Neural cell (in vitro differentiated cells): ENCODE measurements around the gene UBL3. TPM values are rescaled to one million over a fixed set of nuclear protein-coding genes. Genes with fewer than 3 reads are reported as not detected.

Experiments used
- H2AFZ ChIP-seq: fragments of 200-600, 300-800 bp; sonication (generic), shearing (Covaris generic); 2 replicates; pipeline ENCODE4 v1.6.0; 2014; ENCODE audit warnings: low read depth, mild to moderate bottlenecking, antibody characterized with exemption, low read length, moderate library complexity
- H3F3A ChIP-seq: fragments of 200-600 bp; shearing (Covaris generic); 2 replicates; pipeline ENCODE4 v1.6.1; 2016; ENCODE audit warnings: mild to moderate bottlenecking, moderate library complexity, mixed read lengths, antibody characterized with exemption, low read length; ENCODE audit not compliant: insufficient read depth, poor library complexity, severe bottlenecking
- H3K27ac ChIP-seq: fragments of 200-600, 300-800 bp; sonication (generic), shearing (Covaris generic); 2 replicates; pipeline ENCODE4 v1.5.1; 2014; ENCODE audit warnings: mild to moderate bottlenecking, low read length, moderate library complexity
- H3K27me3 ChIP-seq: fragments of 300-800, 200-600 bp; sonication (generic), shearing (Covaris generic); 2 replicates; pipeline ENCODE4 v1.6.0; 2014; ENCODE audit warnings: mild to moderate bottlenecking, low read depth, low read length, moderate library complexity; ENCODE audit not compliant: insufficient read depth
- H3K36me3 ChIP-seq: fragments of 300-800, 200-600 bp; sonication (generic), shearing (Covaris generic); 2 replicates; pipeline ENCODE4 v1.5.1; 2014; ENCODE audit warnings: mild to moderate bottlenecking, antibody characterized with exemption, low read length, moderate library complexity; ENCODE audit not compliant: insufficient read depth
- H3K4me2 ChIP-seq: fragments of 300-800, 200-600 bp; sonication (generic), shearing (Covaris generic); 2 replicates; pipeline ENCODE4 v1.6.0; 2014; ENCODE audit warnings: mild to moderate bottlenecking, low read length
- H3K4me3 ChIP-seq: fragments of 300-800, 200-600 bp; sonication (generic), shearing (Covaris generic); 2 replicates; pipeline ENCODE4 v1.5.1; 2014; ENCODE audit warnings: mild to moderate bottlenecking, low read length, moderate library complexity
- H3K79me2 ChIP-seq: fragments of 200-600 bp; shearing (Covaris generic); replicated peaks from 2 replicates; pipeline ENCODE4 v1.6.0; 2014; ENCODE audit warnings: mild to moderate bottlenecking, low read length, moderate library complexity; ENCODE audit not compliant: insufficient read depth
- H3K9ac ChIP-seq: fragments of 300-800, 200-600 bp; sonication (generic), shearing (Covaris generic); 2 replicates; pipeline ENCODE4 v1.6.1; 2016; ENCODE audit warnings: mild to moderate bottlenecking, low read length, mixed read lengths
- H3K9me2 ChIP-seq: fragments of 200-600 bp; shearing (Covaris generic); 2 replicates; pipeline ENCODE4 v1.6.1; 2016; ENCODE audit warnings: mild to moderate bottlenecking, low read length, mixed read lengths; ENCODE audit not compliant: insufficient read depth
- H3K9me3 ChIP-seq: fragments of 200-600, 300-800 bp; sonication (generic), shearing (Covaris generic); 2 replicates; pipeline ENCODE4 v1.6.1; 2016; ENCODE audit warnings: mild to moderate bottlenecking, mixed run types, low read length, moderate library complexity, mixed read lengths
- H4K20me1 ChIP-seq: fragments of 200-600 bp; shearing (Covaris generic); 2 replicates; pipeline ENCODE4 v1.6.1; 2016; ENCODE audit warnings: mild to moderate bottlenecking, mixed run types; ENCODE audit not compliant: insufficient read depth
- EP300 ChIP-seq: fragments of 450-650 bp; conservative IDR thresholded peaks from 2 replicates; pipeline ENCODE4 v1.6.1; 2014; ENCODE audit warnings: antibody characterized with exemption, mild to moderate bottlenecking, moderate library complexity; ENCODE audit not compliant: poor library complexity, severe bottlenecking
- EZH2 ChIP-seq: fragments of 200-600, 300-800 bp; shearing (Covaris generic), sonication (generic); IDR thresholded peaks from 2 replicates; pipeline ENCODE4 v1.6.1; 2014; ENCODE audit warnings: antibody characterized with exemption, low read length, borderline replicate concordance, mild to moderate bottlenecking; ENCODE audit not compliant: insufficient read depth, poor library complexity, severe bottlenecking
- MXI1 ChIP-seq: fragments of 450-650 bp; conservative IDR thresholded peaks from 2 replicates; pipeline ENCODE4 v1.6.1; 2014; ENCODE audit warnings: antibody characterized with exemption, mild to moderate bottlenecking; ENCODE audit not compliant: poor library complexity, severe bottlenecking
- POLR2AphosphoS5 ChIP-seq: IDR thresholded peaks from 2 replicates; pipeline ENCODE4 v1.6.1; 2012
- RAD21 ChIP-seq: fragments of 450-650 bp; conservative IDR thresholded peaks from 2 replicates; pipeline ENCODE4 v1.6.1; 2014; ENCODE audit warnings: antibody characterized with exemption, mild to moderate bottlenecking, moderate library complexity
- SMC3 ChIP-seq: fragments of 450-650 bp; conservative IDR thresholded peaks from 2 replicates; pipeline ENCODE4 v1.6.1; 2014; ENCODE audit warnings: antibody characterized with exemption, mild to moderate bottlenecking, moderate library complexity; ENCODE audit not compliant: poor library complexity
- TAF1 ChIP-seq: IDR thresholded peaks from 2 replicates; pipeline ENCODE4 v1.6.1; 2012; ENCODE audit warnings: low read depth
- polyA plus RNA-seq: library from polyadenylated mRNA; depleted of rRNA; stranded (reverse); fragments of >200 nt; gene quantifications from 2 replicates; pipeline ENCODE4 v1.2.3, GENCODE V29; 2014
- TF ChIP-seq, protein P1 (sequence below): fragments of 450-650 bp; IDR thresholded peaks from 2 replicates; pipeline ENCODE4 v1.5.1; 2014; ENCODE audit warnings: antibody characterized with exemption, mild to moderate bottlenecking, moderate library complexity; ENCODE audit not compliant: poor library complexity, severe bottlenecking
- TF ChIP-seq, protein P2 (sequence below): IDR thresholded peaks from 2 replicates; pipeline ENCODE4 v1.6.1; 2012; ENCODE audit warnings: borderline replicate concordance

Gene UBL3
- polyA plus RNA-seq, 1 donor from 2014 or later: 35.8 TPM

DNA sequence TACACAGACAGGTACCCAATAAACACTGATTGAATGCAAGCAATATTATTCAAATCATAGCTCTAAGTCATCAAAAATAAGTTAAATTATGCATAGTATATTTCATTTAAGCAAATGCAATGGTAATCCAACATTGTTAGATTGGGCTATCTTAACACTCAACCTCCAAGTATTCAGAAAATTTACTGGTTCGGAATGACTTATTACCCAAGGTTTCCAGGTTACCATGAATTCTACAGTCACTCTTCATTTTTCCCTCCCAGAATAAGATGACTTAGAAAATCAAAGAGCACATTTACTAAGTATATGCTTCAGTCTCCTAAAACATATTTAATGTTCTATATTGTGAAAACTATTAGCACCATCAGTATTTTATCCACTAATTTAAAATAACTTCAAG, 6.0 kb downstream of the UBL3 start:
- H3F3A ChIP-seq: peaks cover 4% of the 10 kb centered on the region
- H3K79me2 ChIP-seq: peaks cover 90% of the 10 kb centered on the region
- no peak overlapping the region for H2AFZ ChIP-seq
- H3K9me2 ChIP-seq: no peaks in the 10 kb centered on the region
- no peak overlapping the region for H3K4me3 ChIP-seq
- TF ChIP-seq, protein P1, sequence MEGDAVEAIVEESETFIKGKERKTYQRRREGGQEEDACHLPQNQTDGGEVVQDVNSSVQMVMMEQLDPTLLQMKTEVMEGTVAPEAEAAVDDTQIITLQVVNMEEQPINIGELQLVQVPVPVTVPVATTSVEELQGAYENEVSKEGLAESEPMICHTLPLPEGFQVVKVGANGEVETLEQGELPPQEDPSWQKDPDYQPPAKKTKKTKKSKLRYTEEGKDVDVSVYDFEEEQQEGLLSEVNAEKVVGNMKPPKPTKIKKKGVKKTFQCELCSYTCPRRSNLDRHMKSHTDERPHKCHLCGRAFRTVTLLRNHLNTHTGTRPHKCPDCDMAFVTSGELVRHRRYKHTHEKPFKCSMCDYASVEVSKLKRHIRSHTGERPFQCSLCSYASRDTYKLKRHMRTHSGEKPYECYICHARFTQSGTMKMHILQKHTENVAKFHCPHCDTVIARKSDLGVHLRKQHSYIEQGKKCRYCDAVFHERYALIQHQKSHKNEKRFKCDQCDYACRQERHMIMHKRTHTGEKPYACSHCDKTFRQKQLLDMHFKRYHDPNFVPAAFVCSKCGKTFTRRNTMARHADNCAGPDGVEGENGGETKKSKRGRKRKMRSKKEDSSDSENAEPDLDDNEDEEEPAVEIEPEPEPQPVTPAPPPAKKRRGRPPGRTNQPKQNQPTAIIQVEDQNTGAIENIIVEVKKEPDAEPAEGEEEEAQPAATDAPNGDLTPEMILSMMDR: no peak
- TF ChIP-seq MXI1: no peak
- TF ChIP-seq POLR2AphosphoS5: no peak
- TF ChIP-seq TAF1: no peak
- TF ChIP-seq, protein P2, sequence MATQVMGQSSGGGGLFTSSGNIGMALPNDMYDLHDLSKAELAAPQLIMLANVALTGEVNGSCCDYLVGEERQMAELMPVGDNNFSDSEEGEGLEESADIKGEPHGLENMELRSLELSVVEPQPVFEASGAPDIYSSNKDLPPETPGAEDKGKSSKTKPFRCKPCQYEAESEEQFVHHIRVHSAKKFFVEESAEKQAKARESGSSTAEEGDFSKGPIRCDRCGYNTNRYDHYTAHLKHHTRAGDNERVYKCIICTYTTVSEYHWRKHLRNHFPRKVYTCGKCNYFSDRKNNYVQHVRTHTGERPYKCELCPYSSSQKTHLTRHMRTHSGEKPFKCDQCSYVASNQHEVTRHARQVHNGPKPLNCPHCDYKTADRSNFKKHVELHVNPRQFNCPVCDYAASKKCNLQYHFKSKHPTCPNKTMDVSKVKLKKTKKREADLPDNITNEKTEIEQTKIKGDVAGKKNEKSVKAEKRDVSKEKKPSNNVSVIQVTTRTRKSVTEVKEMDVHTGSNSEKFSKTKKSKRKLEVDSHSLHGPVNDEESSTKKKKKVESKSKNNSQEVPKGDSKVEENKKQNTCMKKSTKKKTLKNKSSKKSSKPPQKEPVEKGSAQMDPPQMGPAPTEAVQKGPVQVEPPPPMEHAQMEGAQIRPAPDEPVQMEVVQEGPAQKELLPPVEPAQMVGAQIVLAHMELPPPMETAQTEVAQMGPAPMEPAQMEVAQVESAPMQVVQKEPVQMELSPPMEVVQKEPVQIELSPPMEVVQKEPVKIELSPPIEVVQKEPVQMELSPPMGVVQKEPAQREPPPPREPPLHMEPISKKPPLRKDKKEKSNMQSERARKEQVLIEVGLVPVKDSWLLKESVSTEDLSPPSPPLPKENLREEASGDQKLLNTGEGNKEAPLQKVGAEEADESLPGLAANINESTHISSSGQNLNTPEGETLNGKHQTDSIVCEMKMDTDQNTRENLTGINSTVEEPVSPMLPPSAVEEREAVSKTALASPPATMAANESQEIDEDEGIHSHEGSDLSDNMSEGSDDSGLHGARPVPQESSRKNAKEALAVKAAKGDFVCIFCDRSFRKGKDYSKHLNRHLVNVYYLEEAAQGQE: no peak
- no peak for TF ChIP-seq EP300
- TF ChIP-seq SMC3: no peak
- no peak overlapping the region for H3K9ac ChIP-seq
- no peak overlapping the region for H3K27ac ChIP-seq
- H3K36me3 ChIP-seq: no peaks in the 10 kb centered on the region
- no peaks in the 10 kb centered on the region for H3K27me3 ChIP-seq
- H3K4me2 ChIP-seq: no peak overlapping the region
- no peaks in the 10 kb centered on the region for H4K20me1 ChIP-seq
- no peaks in the 10 kb centered on the region for H3K9me3 ChIP-seq

DNA sequence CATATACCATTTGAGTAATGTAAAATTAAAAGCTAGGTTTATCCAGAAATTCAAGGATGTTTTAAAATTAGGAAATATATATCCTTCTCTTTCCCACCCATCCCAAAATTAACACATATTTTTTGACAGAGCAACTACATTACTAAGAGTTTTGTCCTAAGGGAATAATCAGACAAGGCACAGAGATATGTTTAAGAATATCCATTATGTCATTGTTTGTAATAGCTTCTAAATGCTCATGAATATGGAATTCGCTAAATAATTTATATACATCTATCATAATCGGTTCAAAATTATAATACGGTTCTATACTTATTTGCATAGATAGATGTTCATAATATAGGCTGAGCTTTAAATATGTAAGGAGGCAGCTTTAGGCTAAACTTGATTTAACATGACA, 9.8 kb downstream of the UBL3 start:
- H3K36me3 ChIP-seq: no peaks in the 10 kb centered on the region
- no peak overlapping the region for H3K9ac ChIP-seq
- no peaks in the 10 kb centered on the region for H3K9me2 ChIP-seq
- H3K27ac ChIP-seq: no peak overlapping the region
- TF ChIP-seq RAD21 (no peak), MXI1 (no peak), EP300 (no peak), POLR2AphosphoS5 (no peak), SMC3 (no peak), EZH2 (no peak), TAF1 (no peak)
- TF ChIP-seq, protein P2: no peak
- TF ChIP-seq, protein P1: no peak
- no peaks in the 10 kb centered on the region for H3K9me3 ChIP-seq
- peaks cover 93% of the 10 kb centered on the region for H3K79me2 ChIP-seq
- H2AFZ ChIP-seq: no peak overlapping the region
- no peaks in the 10 kb centered on the region for H3K27me3 ChIP-seq
- H4K20me1 ChIP-seq: no peaks in the 10 kb centered on the region
- H3F3A ChIP-seq: no peaks in the 10 kb centered on the region
- no peak overlapping the region for H3K4me3 ChIP-seq
- no peak overlapping the region for H3K4me2 ChIP-seq
